ENCODE results near the gene TET3. TPM values are rescaled to one million over a fixed set of nuclear protein-coding genes. Genes with fewer than 3 reads are reported as not detected.

TET3 gene
- total RNA-seq, result 10 to 100 TPM; 15.5 to 16.4 TPM

- Mint-ChIP-seq H3K27ac (peak within 1 kb of the TSS; percentile 95), H3K9me3 (no peaks in the 10 kb centered on the region), H3K4me3 (peak within 1 kb of the TSS; percentile 87), H3K27me3 (no peaks in the 10 kb centered on the region), H3K36me3 (ENCODE audit: low read depth) (peaks cover 30% of the 10 kb centered on the region), H3K4me1 (ENCODE audit: low read depth) (peaks cover 61% of the 10 kb centered on the region)
- DNase-seq (peak; percentile 49), ATAC-seq (no peak)
- intact Hi-C loops (cut with micrococcal nuclease), result no loop called here
- ChIA-PET POLR2A (interaction anchor here (1.0 to 2.2 kb wide), 3 partner anchors 15 to 72 kb away, joined by 3 to 12 read pairs (median 4); no protein-coding TSS in a partner anchor), CTCF (no interaction called here)
- no peak for TF ChIP-seq CTCF (IDR thresholded peaks at IDR 0.05)
These were observed at the start of gene TET3 for GRCh38 chr2:73984203-73984921. Gene TET3, plus strand, starts transcription at chr2:73984910. Its CDS starts 1,494 bp downstream, at chr2:73986404.

- peaks cover 86% of the 10 kb centered on the region for H3K4me1 Mint-ChIP-seq (ENCODE audit: low read depth)
- ChIA-PET CTCF (interaction anchor here (0.7 to 2.0 kb wide), 4 partner anchors 18 to 107 kb away, joined by 3 to 8 read pairs (median 4); partner anchors contain the start of gene STAMBP), POLR2A (interaction anchor here (1.0 kb wide), 1 partner anchor 29 kb away, joined by 3 read pairs; no protein-coding TSS in a partner anchor)
- H3K27ac Mint-ChIP-seq, result no peak overlapping the region
- TF ChIP-seq CTCF (IDR thresholded peaks at IDR 0.05), result no peak
- H3K27me3 Mint-ChIP-seq, result no peaks in the 10 kb centered on the region
- intact Hi-C loops (cut with micrococcal nuclease), result no loop called here
- no peak for DNase-seq
- no peak for ATAC-seq
- H3K36me3 Mint-ChIP-seq (ENCODE audit: low read depth), result peaks cover 72% of the 10 kb centered on the region
- H3K9me3 Mint-ChIP-seq, result no peaks in the 10 kb centered on the region
- no peak overlapping the region for H3K4me3 Mint-ChIP-seq
These were observed 49.1 kb upstream of the TET3 start for GRCh38 chr2:73935641-73936040.

- Mint-ChIP-seq H3K4me3 (no peak overlapping the region), H3K27ac (no peak overlapping the region), H3K36me3 (ENCODE audit: low read depth) (peaks cover 68% of the 10 kb centered on the region), H3K27me3 (no peaks in the 10 kb centered on the region), H3K9me3 (no peaks in the 10 kb centered on the region), H3K4me1 (ENCODE audit: low read depth) (peaks cover 82% of the 10 kb centered on the region)
- intact Hi-C loops (cut with micrococcal nuclease), result no loop called here
- CTCF ChIA-PET, result interaction anchor here (1.0 to 2.1 kb wide), 4 partner anchors 12 to 113 kb away, joined by 3 to 5 read pairs (median 4); no protein-coding TSS in a partner anchor
- POLR2A ChIA-PET, result interaction anchor here (0.8 to 0.9 kb wide), 2 partner anchors 42 to 508 kb away, joined by 3 read pairs; no protein-coding TSS in a partner anchor
- DNase-seq, result no peak
- TF ChIP-seq CTCF (IDR thresholded peaks at IDR 0.05), result no peak
- no peak for ATAC-seq
These were observed 47.4 kb upstream of the TET3 start for GRCh38 chr2:73937103-73937885.

GRCh38 chr2:73937899-73938298, 46.8 kb upstream of the TET3 start:
- ATAC-seq (no peak), DNase-seq (no peak)
- ChIA-PET CTCF (interaction anchor here (1.1 to 2.1 kb wide), 8 partner anchors 11 to 211 kb away, joined by 3 to 9 read pairs (median 4); no protein-coding TSS in a partner anchor), POLR2A (interaction anchor here (0.8 to 2.0 kb wide), 2 partner anchors 48 to 507 kb away, joined by 3 to 7 read pairs; no protein-coding TSS in a partner anchor)
- H3K9me3 Mint-ChIP-seq, result no peaks in the 10 kb centered on the region
- no peak for TF ChIP-seq CTCF (IDR thresholded peaks at IDR 0.05)
- peak overlapping the region; percentile 7 for H3K27ac Mint-ChIP-seq
- intact Hi-C loops (cut with micrococcal nuclease), result loop anchor here (2.0 kb wide), 1 partner anchor 49 kb away; no protein-coding TSS in a partner anchor
- H3K4me3 Mint-ChIP-seq, result no peak overlapping the region
- peaks cover 67% of the 10 kb centered on the region for H3K36me3 Mint-ChIP-seq (ENCODE audit: low read depth)
- no peaks in the 10 kb centered on the region for H3K27me3 Mint-ChIP-seq
- H3K4me1 Mint-ChIP-seq (ENCODE audit: low read depth), result peaks cover 81% of the 10 kb centered on the region

Measured in activated CD8-positive, alpha-beta T cell treated with anti-CD3 and anti-CD28 coated beads for 36 hours (primary cell).